Measurements from ENCODE around the gene KCNF1.

KCNF1 gene, protein sequence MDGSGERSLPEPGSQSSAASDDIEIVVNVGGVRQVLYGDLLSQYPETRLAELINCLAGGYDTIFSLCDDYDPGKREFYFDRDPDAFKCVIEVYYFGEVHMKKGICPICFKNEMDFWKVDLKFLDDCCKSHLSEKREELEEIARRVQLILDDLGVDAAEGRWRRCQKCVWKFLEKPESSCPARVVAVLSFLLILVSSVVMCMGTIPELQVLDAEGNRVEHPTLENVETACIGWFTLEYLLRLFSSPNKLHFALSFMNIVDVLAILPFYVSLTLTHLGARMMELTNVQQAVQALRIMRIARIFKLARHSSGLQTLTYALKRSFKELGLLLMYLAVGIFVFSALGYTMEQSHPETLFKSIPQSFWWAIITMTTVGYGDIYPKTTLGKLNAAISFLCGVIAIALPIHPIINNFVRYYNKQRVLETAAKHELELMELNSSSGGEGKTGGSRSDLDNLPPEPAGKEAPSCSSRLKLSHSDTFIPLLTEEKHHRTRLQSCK

GRCh38 chr2:10911291-10912075, at the start of gene KCNF1:
TSS of gene KCNF1 (plus strand) at chr2:10911934. CDS start at chr2:10912427, 493 bp downstream.
- no peaks in the 10 kb centered on the region for H3K9me3 ChIP-seq (ENCODE audit: control insufficient read depth, low read length)
- H3K4me1 ChIP-seq (ENCODE audit: control insufficient read depth, insufficient read depth, low read length), result peaks cover 6% of the 10 kb centered on the region
- H3K4me3 ChIP-seq (ENCODE audit: low read length), result no peak within 1 kb of the TSS
- peaks cover 50% of the 10 kb centered on the region for H3K27me3 ChIP-seq (ENCODE audit: control insufficient read depth, insufficient read depth, low read length)
- no peak within 1 kb of the TSS for H3K9ac ChIP-seq (ENCODE audit: low read length)
- no peaks in the 10 kb centered on the region for H3K36me3 ChIP-seq (ENCODE audit: control insufficient read depth, insufficient read depth, low read length)

DNA sequence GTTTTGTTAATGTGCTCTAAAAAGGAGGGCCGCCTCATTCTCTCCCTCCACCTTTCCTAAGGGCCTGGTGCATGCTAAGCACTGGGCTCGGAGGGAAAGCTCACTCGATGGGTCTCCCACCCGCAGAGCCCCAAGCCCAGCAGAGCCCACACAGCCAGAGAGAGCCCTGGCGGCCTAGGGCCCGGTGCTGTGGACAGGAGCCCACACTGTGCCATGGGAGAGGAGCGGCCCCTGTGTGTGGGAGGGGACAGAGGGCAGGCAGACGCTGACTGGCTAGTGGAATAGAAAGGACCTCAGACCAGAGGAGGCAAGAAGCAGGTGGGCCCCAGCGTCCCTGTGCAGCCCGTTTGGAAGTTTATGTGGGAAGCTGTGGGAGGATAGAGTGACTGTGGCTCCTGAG, 49.4 kb upstream of the KCNF1 start:
- Histone ChIP-seq H3K4me1 (ENCODE audit: control insufficient read depth, insufficient read depth, low read length) (peaks cover 6% of the 10 kb centered on the region), H3K9me3 (ENCODE audit: control insufficient read depth, low read length) (no peaks in the 10 kb centered on the region), H3K9ac (ENCODE audit: low read length) (no peak overlapping the region), H3K4me3 (ENCODE audit: low read length) (no peak overlapping the region), H3K36me3 (ENCODE audit: control insufficient read depth, insufficient read depth, low read length) (no peaks in the 10 kb centered on the region), H3K27me3 (ENCODE audit: control insufficient read depth, insufficient read depth, low read length) (no peaks in the 10 kb centered on the region)

GRCh38 chr2:10863047-10863446, 48.7 kb upstream of the KCNF1 start:
- no peaks in the 10 kb centered on the region for H3K27me3 ChIP-seq (ENCODE audit: control insufficient read depth, insufficient read depth, low read length)
- H3K4me1 ChIP-seq (ENCODE audit: control insufficient read depth, insufficient read depth, low read length), result peaks cover 6% of the 10 kb centered on the region
- H3K9ac ChIP-seq (ENCODE audit: low read length), result no peak overlapping the region
- H3K36me3 ChIP-seq (ENCODE audit: control insufficient read depth, insufficient read depth, low read length), result no peaks in the 10 kb centered on the region
- H3K4me3 ChIP-seq (ENCODE audit: low read length), result no peak overlapping the region
- H3K9me3 ChIP-seq (ENCODE audit: control insufficient read depth, low read length), result no peaks in the 10 kb centered on the region

- Histone ChIP-seq H3K36me3 (ENCODE audit: control insufficient read depth, insufficient read depth, low read length) (no peaks in the 10 kb centered on the region), H3K4me1 (ENCODE audit: control insufficient read depth, insufficient read depth, low read length) (peaks cover 6% of the 10 kb centered on the region), H3K4me3 (ENCODE audit: low read length) (no peak overlapping the region), H3K9ac (ENCODE audit: low read length) (no peak overlapping the region), H3K27me3 (ENCODE audit: control insufficient read depth, insufficient read depth, low read length) (no peaks in the 10 kb centered on the region), H3K9me3 (ENCODE audit: control insufficient read depth, low read length) (no peaks in the 10 kb centered on the region)
Observed at GRCh38 chr2:10863837-10864236, 47.9 kb upstream of the KCNF1 start.

DNA sequence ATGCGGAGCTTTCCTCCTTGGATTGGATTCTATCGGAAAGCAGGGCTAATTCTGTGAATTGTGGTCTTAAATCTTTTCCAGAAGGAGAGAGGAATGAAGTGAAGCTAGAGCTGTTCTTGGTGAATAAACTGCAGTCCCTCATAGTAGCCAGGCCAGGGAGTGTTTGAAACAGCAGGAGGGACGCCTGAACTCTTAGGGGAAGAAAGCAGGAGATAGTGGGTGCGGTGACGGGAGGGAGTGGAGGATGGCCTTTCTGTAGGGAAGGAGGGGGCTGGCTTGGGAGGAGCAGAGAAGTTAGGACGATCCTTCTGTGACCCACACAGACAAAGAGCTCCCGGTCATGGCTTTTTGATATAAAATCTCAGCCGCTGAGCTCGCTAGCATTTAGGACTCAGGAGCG, 47.5 kb upstream of the KCNF1 start:
- Histone ChIP-seq H3K9ac (ENCODE audit: low read length) (no peak overlapping the region), H3K27me3 (ENCODE audit: control insufficient read depth, insufficient read depth, low read length) (no peaks in the 10 kb centered on the region), H3K36me3 (ENCODE audit: control insufficient read depth, insufficient read depth, low read length) (no peaks in the 10 kb centered on the region), H3K4me3 (ENCODE audit: low read length) (no peak overlapping the region), H3K9me3 (ENCODE audit: control insufficient read depth, low read length) (no peaks in the 10 kb centered on the region), H3K4me1 (ENCODE audit: control insufficient read depth, insufficient read depth, low read length) (peaks cover 1% of the 10 kb centered on the region)

DNA sequence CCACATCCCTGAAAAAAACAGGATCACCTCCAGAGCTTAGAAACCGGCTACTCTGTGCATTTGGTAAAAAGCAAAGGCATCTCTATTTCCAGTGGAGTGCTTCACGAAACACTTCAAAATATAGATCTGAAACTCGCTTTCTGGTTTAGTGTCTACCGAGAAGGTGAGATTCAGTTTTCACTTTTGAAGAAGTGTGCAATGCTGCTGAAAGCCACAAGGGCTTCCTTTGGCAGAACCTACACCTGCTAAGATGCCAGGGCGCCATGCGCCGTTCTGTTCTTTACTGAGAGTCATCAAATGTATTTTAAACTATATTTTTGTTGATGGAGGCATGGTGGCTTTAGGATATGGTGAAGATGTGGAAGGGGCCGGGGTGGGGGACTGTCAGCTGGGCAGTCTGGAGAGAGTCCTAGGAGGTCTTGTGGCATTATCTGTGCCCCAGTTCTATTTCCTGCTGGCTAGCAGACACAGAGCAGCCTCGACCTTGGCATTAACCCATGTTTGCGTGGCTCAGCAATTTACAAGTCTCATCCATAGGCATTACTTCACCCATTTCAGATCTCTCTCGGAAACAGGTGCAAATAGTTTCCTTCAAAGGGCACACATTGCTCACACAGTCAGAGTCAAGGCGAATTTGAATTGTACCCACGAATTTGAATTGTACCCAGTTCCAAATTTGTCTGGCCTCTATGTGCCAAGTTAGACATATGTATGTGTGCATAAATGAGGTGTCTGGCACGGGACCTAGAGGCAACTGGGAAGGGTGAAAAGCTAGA, 46.7 kb upstream of the KCNF1 start:
- Histone ChIP-seq H3K27me3 (ENCODE audit: control insufficient read depth, insufficient read depth, low read length) (no peaks in the 10 kb centered on the region), H3K9ac (ENCODE audit: low read length) (no peak overlapping the region), H3K9me3 (ENCODE audit: control insufficient read depth, low read length) (no peaks in the 10 kb centered on the region), H3K4me3 (ENCODE audit: low read length) (no peak overlapping the region), H3K4me1 (ENCODE audit: control insufficient read depth, insufficient read depth, low read length) (no peaks in the 10 kb centered on the region), H3K36me3 (ENCODE audit: control insufficient read depth, insufficient read depth, low read length) (no peaks in the 10 kb centered on the region)

- no peaks in the 10 kb centered on the region for H3K36me3 ChIP-seq (ENCODE audit: control insufficient read depth, insufficient read depth, low read length)
- no peaks in the 10 kb centered on the region for H3K27me3 ChIP-seq (ENCODE audit: control insufficient read depth, insufficient read depth, low read length)
- no peaks in the 10 kb centered on the region for H3K4me1 ChIP-seq (ENCODE audit: control insufficient read depth, insufficient read depth, low read length)
- H3K9ac ChIP-seq (ENCODE audit: low read length), result no peak overlapping the region
- H3K4me3 ChIP-seq (ENCODE audit: low read length), result no peak overlapping the region
- H3K9me3 ChIP-seq (ENCODE audit: control insufficient read depth, low read length), result no peaks in the 10 kb centered on the region
Observed at GRCh38 chr2:10865841-10866240, 45.9 kb upstream of the KCNF1 start.

- no peak overlapping the region for H3K9ac ChIP-seq (ENCODE audit: low read length)
- H3K36me3 ChIP-seq (ENCODE audit: control insufficient read depth, insufficient read depth, low read length), result no peaks in the 10 kb centered on the region
- no peak overlapping the region for H3K4me3 ChIP-seq (ENCODE audit: low read length)
- no peaks in the 10 kb centered on the region for H3K4me1 ChIP-seq (ENCODE audit: control insufficient read depth, insufficient read depth, low read length)
- no peaks in the 10 kb centered on the region for H3K27me3 ChIP-seq (ENCODE audit: control insufficient read depth, insufficient read depth, low read length)
- H3K9me3 ChIP-seq (ENCODE audit: control insufficient read depth, low read length), result no peaks in the 10 kb centered on the region
Observed at GRCh38 chr2:10867692-10868420, 43.9 kb upstream of the KCNF1 start.

GRCh38 chr2:10868465-10869314, 43.0 kb upstream of the KCNF1 start:
- Histone ChIP-seq H3K36me3 (ENCODE audit: control insufficient read depth, insufficient read depth, low read length) (no peaks in the 10 kb centered on the region), H3K4me3 (ENCODE audit: low read length) (no peak overlapping the region), H3K9ac (ENCODE audit: low read length) (no peak overlapping the region), H3K4me1 (ENCODE audit: control insufficient read depth, insufficient read depth, low read length) (no peaks in the 10 kb centered on the region), H3K9me3 (ENCODE audit: control insufficient read depth, low read length) (no peaks in the 10 kb centered on the region), H3K27me3 (ENCODE audit: control insufficient read depth, insufficient read depth, low read length) (no peaks in the 10 kb centered on the region)

DNA sequence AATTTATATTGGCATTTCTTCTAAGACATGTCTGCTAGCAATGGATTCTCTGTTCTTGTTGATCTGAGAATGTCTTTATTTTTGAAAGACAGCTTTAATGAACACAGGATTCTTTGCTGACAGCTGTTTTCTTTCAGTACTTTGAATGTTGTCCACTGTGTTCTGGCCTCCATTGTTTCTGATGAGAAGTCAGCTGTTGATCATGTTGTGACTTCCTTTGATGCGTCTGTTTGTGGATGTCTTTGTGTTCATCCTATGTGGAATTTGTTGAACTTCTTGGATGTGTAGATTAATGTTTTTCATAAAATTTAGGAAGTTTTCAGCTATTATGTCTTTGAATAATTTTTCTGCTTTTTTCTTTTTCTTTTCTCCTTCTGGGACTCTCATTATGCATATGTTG, 39.8 kb upstream of the KCNF1 start:
- Histone ChIP-seq H3K4me1 (ENCODE audit: control insufficient read depth, insufficient read depth, low read length) (peaks cover 3% of the 10 kb centered on the region), H3K9ac (ENCODE audit: low read length) (no peak overlapping the region), H3K27me3 (ENCODE audit: control insufficient read depth, insufficient read depth, low read length) (no peaks in the 10 kb centered on the region), H3K36me3 (ENCODE audit: control insufficient read depth, insufficient read depth, low read length) (no peaks in the 10 kb centered on the region), H3K4me3 (ENCODE audit: low read length) (no peak overlapping the region), H3K9me3 (ENCODE audit: control insufficient read depth, low read length) (no peaks in the 10 kb centered on the region)

DNA sequence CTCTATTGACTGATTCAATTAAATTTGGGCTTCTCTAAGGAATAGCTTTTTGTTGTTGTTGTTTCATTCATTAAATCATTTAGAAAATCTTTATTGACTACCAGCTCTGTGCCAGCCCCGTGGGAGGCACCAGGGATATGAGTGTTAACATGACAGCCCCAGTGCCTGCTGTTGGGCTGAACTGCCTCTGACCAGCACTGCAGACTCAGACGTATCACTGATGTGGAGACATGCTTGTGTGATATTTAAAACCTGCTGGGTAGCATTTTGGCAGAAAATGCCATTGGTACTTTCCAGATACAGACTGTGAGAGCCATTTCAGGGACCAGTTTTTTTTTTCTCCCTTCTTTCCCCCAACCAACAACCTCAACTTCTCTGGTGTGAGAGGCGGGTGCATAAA, 38.6 kb upstream of the KCNF1 start:
- H3K4me1 ChIP-seq (ENCODE audit: control insufficient read depth, insufficient read depth, low read length), result peaks cover 13% of the 10 kb centered on the region

More for the DNA sequence above, 38.6 kb upstream of the KCNF1 start:
- no peak overlapping the region for H3K4me3 ChIP-seq (ENCODE audit: low read length)
- H3K9me3 ChIP-seq (ENCODE audit: control insufficient read depth, low read length), result no peaks in the 10 kb centered on the region
- no peaks in the 10 kb centered on the region for H3K36me3 ChIP-seq (ENCODE audit: control insufficient read depth, insufficient read depth, low read length)
- H3K9ac ChIP-seq (ENCODE audit: low read length), result no peak overlapping the region
- no peaks in the 10 kb centered on the region for H3K27me3 ChIP-seq (ENCODE audit: control insufficient read depth, insufficient read depth, low read length)

Measured in mucosa of stomach (tissue), 1 donor.